BLaER1 (cell line): ENCODE results near the gene DAPK2.
"Not testable (repeated sequence)": the region's sequence is repeated elsewhere in the genome, so short reads cannot be mapped to it uniquely, and the experiment has no call there.

Source experiments
- H3K27ac ChIP-seq: shearing (Covaris generic); formaldehyde crosslinking; 2 replicates; pipeline ENCODE4 v1.8.1; 2022
- H3K27me3 ChIP-seq: shearing (Covaris generic); formaldehyde crosslinking; 2 replicates; pipeline ENCODE4 v1.8.1; 2022
- H3K36me3 ChIP-seq: shearing (Covaris generic); formaldehyde crosslinking; 2 replicates; pipeline ENCODE4 v1.8.1; 2022
- H3K4me1 ChIP-seq: shearing (Covaris generic); formaldehyde crosslinking; 2 replicates; pipeline ENCODE4 v1.8.1; 2022
- H3K4me2 ChIP-seq: shearing (Covaris generic); formaldehyde crosslinking; 2 replicates; pipeline ENCODE4 v1.8.1; 2022
- H3K4me3 ChIP-seq: shearing (Covaris generic); formaldehyde crosslinking; 2 replicates; pipeline ENCODE4 v1.8.1; 2022
- H3K9ac ChIP-seq: shearing (Covaris generic); formaldehyde crosslinking; 2 replicates; pipeline ENCODE4 v1.8.1; 2022
- H3K9me3 ChIP-seq: shearing (Covaris generic); formaldehyde crosslinking; 2 replicates; pipeline ENCODE4 v1.8.1; 2022
- H4K20me1 ChIP-seq: shearing (Covaris generic); formaldehyde crosslinking; 2 replicates; pipeline ENCODE4 v1.8.1; 2022
- Cebpa-rat ChIP-seq: shearing (Covaris generic); IDR thresholded peaks from 2 replicates; pipeline ENCODE4 v1.8.1; 2022

DAPK2 gene

GRCh38 chr15:64058279-64058678 is 12.0 kb upstream of the DAPK2 start:
- no peak overlapping the region for H3K9ac ChIP-seq
- H3K4me2 ChIP-seq = no peak overlapping the region
- no peaks in the 10 kb centered on the region for H3K4me1 ChIP-seq
- no peaks in the 10 kb centered on the region for H4K20me1 ChIP-seq
- no peak overlapping the region for H3K4me3 ChIP-seq
- no peak overlapping the region for H3K27ac ChIP-seq
- no peaks in the 10 kb centered on the region for H3K27me3 ChIP-seq
- H3K9me3 ChIP-seq = peaks cover 10% of the 10 kb centered on the region
- no peak for TF ChIP-seq Cebpa-rat
- H3K36me3 ChIP-seq = no peaks in the 10 kb centered on the region

GRCh38 chr15:64053674-64054073 is 7.4 kb upstream of the DAPK2 start:
- not testable (repeated sequence) for H3K9me3 ChIP-seq, H3K4me2 ChIP-seq, H3K27me3 ChIP-seq, H4K20me1 ChIP-seq, H3K4me3 ChIP-seq, H3K9ac ChIP-seq, H3K36me3 ChIP-seq, H3K27ac ChIP-seq
- H3K4me1 ChIP-seq = peaks cover 14% of the 10 kb centered on the region

GRCh38 chr15:64052925-64053491 is 6.7 kb upstream of the DAPK2 start:
- Histone ChIP-seq H3K9ac (no peak overlapping the region), H3K4me3 (no peak overlapping the region), H3K27me3 (no peaks in the 10 kb centered on the region), H3K9me3 (no peaks in the 10 kb centered on the region), H3K4me1 (peaks cover 14% of the 10 kb centered on the region), H4K20me1 (no peaks in the 10 kb centered on the region), H3K27ac (no peak overlapping the region), H3K36me3 (no peaks in the 10 kb centered on the region), H3K4me2 (no peak overlapping the region)
- no peak for TF ChIP-seq Cebpa-rat

- Histone ChIP-seq H3K27me3 (peaks cover 11% of the 10 kb centered on the region), H3K9ac (no peak overlapping the region), H3K4me3 (no peak overlapping the region), H3K4me2 (no peak overlapping the region), H3K27ac (no peak overlapping the region), H3K36me3 (no peaks in the 10 kb centered on the region), H4K20me1 (no peaks in the 10 kb centered on the region), H3K9me3 (no peaks in the 10 kb centered on the region), H3K4me1 (peaks cover 17% of the 10 kb centered on the region)
- TF ChIP-seq Cebpa-rat = no peak
Measured at GRCh38 chr15:64051407-64052259, 5.3 kb upstream of the DAPK2 start.

- H3K9ac ChIP-seq = no peak overlapping the region
- no peaks in the 10 kb centered on the region for H3K36me3 ChIP-seq
- peaks cover 17% of the 10 kb centered on the region for H3K27me3 ChIP-seq
- no peak overlapping the region for H3K4me3 ChIP-seq
- no peaks in the 10 kb centered on the region for H3K9me3 ChIP-seq
- peak overlapping the region; percentile 37; the same call in 1 of the 2 replicates for H3K27ac ChIP-seq
- TF ChIP-seq Cebpa-rat = no peak
- H3K4me1 ChIP-seq = peaks cover 20% of the 10 kb centered on the region
- peak overlapping the region; percentile 73 for H3K4me2 ChIP-seq
- no peaks in the 10 kb centered on the region for H4K20me1 ChIP-seq
Measured at GRCh38 chr15:64051093-64051402, 4.8 kb upstream of the DAPK2 start.

GRCh38 chr15:64050281-64051092 is 4.2 kb upstream of the DAPK2 start:
- H3K4me2 ChIP-seq = peak overlapping the region; percentile 73
- peak overlapping the region; percentile 37 for H3K27ac ChIP-seq
- no peaks in the 10 kb centered on the region for H3K9me3 ChIP-seq
- H3K4me3 ChIP-seq = no peak overlapping the region
- no peak for TF ChIP-seq Cebpa-rat
- H4K20me1 ChIP-seq = no peaks in the 10 kb centered on the region
- H3K27me3 ChIP-seq = peaks cover 22% of the 10 kb centered on the region
- H3K36me3 ChIP-seq = no peaks in the 10 kb centered on the region
- H3K4me1 ChIP-seq = peaks cover 20% of the 10 kb centered on the region
- no peak overlapping the region for H3K9ac ChIP-seq

- Histone ChIP-seq H3K27ac (no peak overlapping the region), H3K4me3 (no peak overlapping the region)
- TF ChIP-seq Cebpa-rat = no peak
Measured at GRCh38 chr15:64048781-64049460, 2.6 kb upstream of the DAPK2 start.

GRCh38 chr15:64045774-64046420 is 388 bp downstream of the DAPK2 start:
- Histone ChIP-seq H3K4me1 (peaks cover 25% of the 10 kb centered on the region), H4K20me1 (no peaks in the 10 kb centered on the region)

More at GRCh38 chr15:64048781-64049460, 2.6 kb upstream of the DAPK2 start:
- Histone ChIP-seq H3K36me3 (no peaks in the 10 kb centered on the region), H3K4me1 (peaks cover 27% of the 10 kb centered on the region), H3K9ac (no peak overlapping the region), H3K4me2 (no peak overlapping the region), H4K20me1 (no peaks in the 10 kb centered on the region), H3K9me3 (no peaks in the 10 kb centered on the region), H3K27me3 (peaks cover 31% of the 10 kb centered on the region)

GRCh38 chr15:64045101-64045435 is 1.2 kb downstream of the DAPK2 start:
- no peak for TF ChIP-seq Cebpa-rat
- Histone ChIP-seq H3K4me2 (peak overlapping the region; percentile 12; the same call in 1 of the 2 replicates), H3K9ac (no peak overlapping the region), H4K20me1 (no peaks in the 10 kb centered on the region), H3K36me3 (no peaks in the 10 kb centered on the region), H3K27ac (no peak overlapping the region), H3K27me3 (peaks cover 31% of the 10 kb centered on the region), H3K9me3 (no peaks in the 10 kb centered on the region), H3K4me1 (peaks cover 17% of the 10 kb centered on the region), H3K4me3 (no peak overlapping the region)

More at GRCh38 chr15:64045774-64046420, 388 bp downstream of the DAPK2 start:
- Histone ChIP-seq H3K4me3 (peak overlapping the region; percentile 68), H3K4me2 (peak overlapping the region; percentile 81), H3K9me3 (no peaks in the 10 kb centered on the region), H3K9ac (peak overlapping the region; percentile 49; the same call in 1 of the 2 replicates), H3K36me3 (no peaks in the 10 kb centered on the region), H3K27ac (no peak overlapping the region), H3K27me3 (peaks cover 31% of the 10 kb centered on the region)
- TF ChIP-seq Cebpa-rat = no peak
